ENCODE measurements around the gene TMEM53.

DNA sequence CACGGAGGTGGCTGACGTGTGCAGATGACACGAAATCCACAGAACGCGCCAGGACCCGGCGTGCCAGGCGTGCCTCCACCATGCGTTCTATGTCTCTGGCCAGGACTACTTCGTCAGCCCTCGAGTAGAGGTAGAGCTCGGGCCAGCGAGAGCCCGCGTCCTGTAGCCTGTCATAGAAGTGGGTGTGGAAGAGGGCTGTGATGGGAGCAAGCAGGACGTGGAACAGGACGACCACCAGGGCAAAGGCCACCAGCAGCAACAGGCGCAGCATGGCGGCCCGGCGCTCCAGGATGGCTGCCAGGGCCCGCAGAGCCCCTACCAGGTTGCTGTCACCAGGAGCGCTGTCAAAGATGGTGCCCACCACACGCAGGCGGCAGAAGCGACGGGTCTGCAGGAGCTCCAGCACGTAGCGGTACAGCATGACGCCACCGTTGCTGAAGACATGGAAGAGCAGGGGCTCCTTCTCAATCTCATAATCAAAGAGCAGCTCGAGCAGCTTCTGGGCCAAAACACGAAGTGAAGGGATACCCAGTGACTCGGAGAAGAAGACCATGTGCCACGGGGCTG is 19.6 kb downstream of the TMEM53 start:
- no peak for TF ChIP-seq CTCF (conservative IDR thresholded peaks at IDR 0.05)
- no peak for TF ChIP-seq ZFX (IDR thresholded peaks at IDR 0.05)

All from C4-2B (cell line).